GM12878 (cell line): ENCODE results near the gene ALS2. TPM values are rescaled to one million over a fixed set of nuclear protein-coding genes. Genes with fewer than 3 reads are reported as not detected.

ENCODE experiments used
- ATAC-seq: fragments of 200-7000 bp; cut with Tn5 transposase; 3 replicates; pipeline ENCODE4 v1.9.1; 2020; ENCODE audit warnings: mild to moderate bottlenecking, moderate library complexity
- BruUV-seq: library from RNA; stranded (reverse); fragments of 400-500 nt; replicated peaks from 2 replicates; lab custom pipeline; 2021; lab: Mats Ljungman, UMichigan
- CTCF ChIA-PET: fragments of 300-600 bp; sonication (Branson Sonifier 250); formaldehyde crosslinking; extraction: SDS; loops from one replicate; lab custom pipeline; 2021; ENCODE audit warnings: inconsistent platforms; lab: Yijun Ruan, JAX
- POLR2A ChIA-PET: fragments of 350-600 bp; formaldehyde crosslinking; extraction: SDS; loops from one replicate; lab custom pipeline; 2021; ENCODE audit warnings: inconsistent platforms; lab: Charles Lee
- RAD21 ChIA-PET: fragments of 300-600 bp; sonication (Branson Sonifier 250); formaldehyde crosslinking; loops from one replicate; lab custom pipeline; 2023; ENCODE audit warnings: antibody characterized with exemption; ENCODE audit not compliant: unreplicated experiment; lab: Charles Lee
- SMC1A ChIA-PET: fragments of 300-600 bp; sonication (Branson Sonifier 250); formaldehyde crosslinking; loops from one replicate; lab custom pipeline; 2023; ENCODE audit not compliant: unreplicated experiment, uncharacterized antibody; lab: Charles Lee
- DNase-seq: peaks from one replicate; pipeline ENCODE4 v3.0.0-alpha.2; 2011; ENCODE audit warnings: low read depth, low spot score
- FAIRE-seq: peaks from 3 replicates; lab custom pipeline; 2011; peaks lifted over from hg19 to GRCh38; lab: Jason Lieb, UNC
- H2AFZ ChIP-seq: 2 replicates; pipeline ENCODE4 v1.6.0; 2011; ENCODE audit warnings: low read depth, low read length, control low read depth; ENCODE audit not compliant: control insufficient read depth
- H3K27ac ChIP-seq: 2 replicates; pipeline ENCODE4 v1.5.1; 2011; ENCODE audit warnings: control low read depth; ENCODE audit not compliant: control insufficient read depth, insufficient read depth
- H3K27me3 ChIP-seq, 2 experiments: replicated peaks in 1 of 2; 2 replicates each; pipeline versions ENCODE4 v1.6.0 to v1.6.1; 2011; ENCODE audit warnings: low read length in 1 of 2; ENCODE audit not compliant: control insufficient read depth in 2 of 2, insufficient read depth in 2 of 2
- H3K36me3 ChIP-seq, 2 experiments: 2 replicates each; pipeline ENCODE4 v1.5.1; 2011; ENCODE audit warnings: low read length in 1 of 2; ENCODE audit not compliant: control insufficient read depth in 2 of 2, insufficient read depth in 2 of 2
- H3K4me1 ChIP-seq: 2 replicates; pipeline ENCODE4 v1.6.1; 2011; ENCODE audit warnings: mild to moderate bottlenecking, low read length, moderate library complexity, mixed read lengths; ENCODE audit not compliant: control insufficient read depth, insufficient read depth
- H3K4me2 ChIP-seq: 2 replicates; pipeline ENCODE4 v1.6.0; 2011; ENCODE audit warnings: control low read depth; ENCODE audit not compliant: control insufficient read depth, insufficient read depth
- H3K4me3 ChIP-seq: fragments of 200-600 bp; sonication (generic); 2 replicates; pipeline ENCODE4 v1.5.1; 2016
- H3K79me2 ChIP-seq: 2 replicates; pipeline ENCODE4 v1.6.0; 2011; ENCODE audit warnings: low read length; ENCODE audit not compliant: control insufficient read depth, insufficient read depth
- H3K9ac ChIP-seq: 2 replicates; pipeline ENCODE4 v1.8.0; 2011; ENCODE audit warnings: low read length, control low read depth, mixed read lengths; ENCODE audit not compliant: control insufficient read depth, insufficient read depth
- H3K9me3 ChIP-seq: replicated peaks from 3 replicates; pipeline ENCODE4 v1.5.1; 2011; ENCODE audit warnings: mild to moderate bottlenecking, low read length; ENCODE audit not compliant: control insufficient read depth, insufficient read depth
- H4K20me1 ChIP-seq: 2 replicates; pipeline ENCODE4 v1.6.0; 2011; ENCODE audit not compliant: control insufficient read depth, insufficient read depth
- CTCF ChIP-seq, 3 experiments: IDR thresholded peaks in 2 of 3; conservative IDR thresholded peaks in 1 of 3; 2 replicates each; pipeline ENCODE4 v1.5.1; 2011; ENCODE audit warnings: low read depth in 3 of 3, low read length in 3 of 3, mild to moderate bottlenecking in 3 of 3, control low read depth in 2 of 3, moderate library complexity in 2 of 3, inconsistent platforms in 1 of 3, mixed read lengths in 1 of 3; ENCODE audit not compliant: control insufficient read depth in 2 of 3, insufficient read depth in 1 of 3; ENCODE audit errors: extremely low read depth in 1 of 3
- DPF2 ChIP-seq: fragments of 450-650 bp; IDR thresholded peaks from 2 replicates; pipeline ENCODE4 v1.6.1; 2017; ENCODE audit warnings: mild to moderate bottlenecking
- GABPA ChIP-seq: IDR thresholded peaks from 2 replicates; pipeline ENCODE4 v1.6.1; 2014; ENCODE audit warnings: antibody characterized with exemption, low read depth, mild to moderate bottlenecking, inconsistent platforms
- IRF3 ChIP-seq: fragments of 450-650 bp; IDR thresholded peaks from 2 replicates; pipeline ENCODE4 v1.6.1; 2014; ENCODE audit warnings: mild to moderate bottlenecking
- MYB ChIP-seq: fragments of 150-350 bp; IDR thresholded peaks from 2 replicates; pipeline ENCODE4 v1.6.1; 2014; ENCODE audit warnings: mild to moderate bottlenecking, low read depth, low read length, borderline replicate concordance
- NBN ChIP-seq: fragments of 450-650 bp; IDR thresholded peaks from 2 replicates; pipeline ENCODE4 v1.6.1; 2016
- PML ChIP-seq: IDR thresholded peaks from 2 replicates; pipeline ENCODE4 v1.6.1; 2012; ENCODE audit warnings: low read length, inconsistent platforms
- POLR2AphosphoS2 ChIP-seq: IDR thresholded peaks from 2 replicates; pipeline ENCODE4 v1.6.1; 2011; ENCODE audit warnings: low read depth, mild to moderate bottlenecking, low read length, improper control_type of control experiment, moderate library complexity
- RAD21 ChIP-seq: IDR thresholded peaks from 2 replicates; pipeline ENCODE4 v1.6.1; 2011; ENCODE audit warnings: mild to moderate bottlenecking, low read depth, low read length, moderate library complexity; ENCODE audit not compliant: insufficient read depth
- SMC3 ChIP-seq: IDR thresholded peaks from 2 replicates; pipeline ENCODE4 v1.6.1; 2011; ENCODE audit warnings: low read length, improper control_type of control experiment, borderline replicate concordance
- SPI1 ChIP-seq: IDR thresholded peaks from 2 replicates; pipeline ENCODE4 v1.6.1; 2011; ENCODE audit warnings: low read depth, mild to moderate bottlenecking, low read length, moderate library complexity, borderline replicate concordance; ENCODE audit not compliant: insufficient read depth
- ZNF687 ChIP-seq: fragments of 450-650 bp; IDR thresholded peaks from 2 replicates; pipeline ENCODE4 v1.6.1; 2017; ENCODE audit warnings: mild to moderate bottlenecking, moderate library complexity
- WGBS: methylation state at CpG from one replicate; pipeline ENCODE4 v1.1.6; 2016; ENCODE audit warnings: low lambda C conversion rate; ENCODE audit not compliant: insufficient replicate concordance, insufficient coverage; ENCODE audit errors: missing lambda C conversion rate; 5-methylcytosine and 5-hydroxymethylcytosine counted together
- in situ Hi-C: fragments of 300-500 bp; cut with MboI; formaldehyde crosslinking; loops from 9 replicates; pipeline ENCODE4 v1.14.3; 2018; ENCODE audit warnings: mixed read lengths
- intact Hi-C: fragments of 100-400 bp; cut with micrococcal nuclease; formaldehyde crosslinking; loops from one replicate; pipeline ENCODE4 v1.14.2; 2022; ENCODE audit not compliant: unreplicated experiment
- polyA plus RNA-seq, 11 experiments: library from polyadenylated mRNA; depleted of rRNA in 4 of 11; unstranded in 6 of 11; stranded (reverse) in 5 of 11; fragments of >200 nt; fragmentation: Nextera tagmentation in 4 of 11; fragmentation: Illumina TruSeq in 1 of 11; extraction: Ambion mirVana in 4 of 11; extraction: Trizol in 1 of 11; gene quantifications; 1 replicate in 1 of 11; 2 replicates in 10 of 11; pipeline versions ENCODE4 v1.2.1 to v1.2.3, GENCODE V29; 2011 to 2016; ENCODE audit warnings: inconsistent platforms in 2 of 11, missing spikeins in 2 of 11, low read depth in 1 of 11
- total RNA-seq, 4 experiments: library from RNA; depleted of rRNA in 3 of 4; stranded (reverse); fragments of >200 nt in 3 of 4; fragmentation: Illumina TruSeq in 1 of 4; extraction: Trizol in 1 of 4; gene quantifications; 2 replicates each; pipeline versions ENCODE4 v1.2.1 to v1.2.3, GENCODE V29; 2013 to 2021

ALS2 gene
- total and polyA plus RNA-seq, 10 of the 15 experiments (the other 5 are each of a cell fraction or from before 2014, with no cell fraction given): 2.4 to 10.4 (median 7.7) TPM

- intact Hi-C loops (no loop called here), in situ Hi-C loops (no loop called here)
- Histone ChIP-seq H3K4me2 (no peak overlapping the region), H3K27ac (no peak overlapping the region), H3K4me3 (no peak overlapping the region), H3K9ac (no peak overlapping the region), H3K27me3 (no peaks in the 10 kb centered on the region), H3K9me3 (no peaks in the 10 kb centered on the region), H3K4me1 (no peaks in the 10 kb centered on the region), H3K79me2 (no peaks in the 10 kb centered on the region), H3K36me3 (no peaks in the 10 kb centered on the region), H4K20me1 (no peaks in the 10 kb centered on the region), H2AFZ (no peak overlapping the region)
- BruUV-seq: no TSS peak
- ATAC-seq (no peak), FAIRE-seq (no peak), DNase-seq (no peak)
- POLR2A ChIA-PET: interaction anchor here (1.4 kb wide), 1 partner anchor 17 kb away, joined by 3 read pairs; no protein-coding TSS in a partner anchor
- TF ChIP-seq RAD21 (no peak), ZNF687 (no peak), POLR2AphosphoS2 (no peak), DPF2 (no peak), NBN (no peak), GABPA (no peak), SPI1 (no peak), PML (no peak), MYB (no peak), CTCF (IDR thresholded peaks at IDR 0.05 in 2 of 3, conservative IDR thresholded peaks at IDR 0.05 in 1 of 3; ENCODE audit: control insufficient read depth in 2 of 3, extremely low read depth in 1 of 3, insufficient read depth in 1 of 3, low read depth in 3 of 3, low read length in 3 of 3) (no peak), IRF3 (no peak), SMC3 (no peak)
- CTCF ChIA-PET: interaction anchor here (0.7 kb wide), 1 partner anchor 14 kb away, joined by 3 read pairs; no protein-coding TSS in a partner anchor
- SMC1A ChIA-PET: no interaction called here
- RAD21 ChIA-PET: no interaction called here
- WGBS: 48% methylated on average over 3 of the region's 3 CpGs
These were observed 46.9 kb upstream of the ALS2 start for GRCh38 chr2:201827621-201828020.
